HG03354 (cell line): Measurements from ENCODE around the gene C10orf67.
A peak's percentile ranks its signal among the peaks of the same experiment; 100 is the strongest.

Experiments
- ATAC-seq: cut with Tn5 transposase; IDR thresholded peaks from one replicate; pipeline ENCODE4 v1.9.1; 2021; ENCODE audit warnings: mild to moderate bottlenecking; ENCODE audit not compliant: unreplicated experiment, poor library complexity, severe bottlenecking

Gene C10orf67

DNA sequence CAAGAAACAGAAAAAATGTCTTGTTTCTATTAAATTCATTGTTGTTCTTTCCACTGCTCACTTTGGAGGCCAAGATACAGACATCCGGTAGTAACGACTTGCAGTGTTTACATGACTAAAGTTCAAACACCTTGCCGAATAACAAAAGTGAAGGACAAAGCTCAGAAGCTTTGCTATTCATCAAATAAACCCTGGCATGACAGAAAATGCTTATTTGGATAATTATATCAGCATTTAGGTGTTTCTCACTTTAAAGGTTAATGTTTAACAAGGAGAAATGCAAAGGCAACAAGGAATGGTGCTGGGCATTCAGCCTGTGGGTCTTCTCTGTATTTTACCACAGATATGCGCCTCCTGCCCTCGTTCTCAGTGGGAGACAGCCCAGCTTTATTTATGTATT, 157.9 kb downstream of the C10orf67 start:
- ATAC-seq = no peak

DNA sequence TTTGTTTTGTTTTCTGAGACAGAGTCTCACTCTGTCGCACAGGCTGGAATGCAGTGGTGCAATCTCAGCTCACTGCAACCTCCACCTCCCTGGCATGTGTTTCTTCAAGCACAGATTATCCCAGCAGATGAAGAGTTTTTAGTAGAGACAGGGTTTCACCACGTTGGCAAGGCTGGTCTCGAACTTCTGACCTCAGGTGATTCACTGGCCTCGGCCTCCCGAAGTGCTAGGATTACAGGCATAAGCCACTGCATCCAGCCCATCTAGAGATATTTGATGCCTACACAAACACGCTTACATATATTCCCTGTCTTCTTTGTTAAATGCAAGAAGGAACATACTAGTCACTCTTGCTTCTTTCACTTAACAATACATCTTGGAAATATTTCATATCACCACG, 158.4 kb downstream of the C10orf67 start:
- no peak for ATAC-seq

DNA sequence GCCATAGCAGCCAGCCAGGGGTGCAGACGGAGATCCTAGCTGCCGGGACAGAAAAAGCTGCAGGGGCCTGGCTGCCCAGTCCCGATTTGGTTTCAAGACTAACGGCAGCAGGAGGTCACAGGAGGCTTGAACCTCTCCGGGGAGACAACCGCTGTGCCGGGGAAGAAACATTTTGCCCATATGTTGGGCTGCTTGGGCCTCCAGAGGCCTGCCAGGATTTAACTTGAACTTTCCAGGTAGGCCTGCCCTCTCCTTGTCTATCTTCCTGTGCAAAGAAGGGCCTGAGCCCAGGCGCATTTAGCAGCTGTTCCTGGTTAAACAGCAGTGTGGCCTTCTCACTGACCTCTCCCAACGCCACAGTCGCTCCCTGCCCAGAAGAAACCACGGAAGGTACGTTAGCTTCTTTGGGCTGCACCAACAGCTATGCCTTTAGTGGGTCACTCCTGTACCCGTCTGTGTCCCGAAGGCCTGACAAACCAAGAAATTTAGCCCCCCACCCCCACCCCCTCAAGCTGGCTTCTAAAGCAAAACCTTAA, 169.6 kb downstream of the C10orf67 start:
- no peak for ATAC-seq

DNA sequence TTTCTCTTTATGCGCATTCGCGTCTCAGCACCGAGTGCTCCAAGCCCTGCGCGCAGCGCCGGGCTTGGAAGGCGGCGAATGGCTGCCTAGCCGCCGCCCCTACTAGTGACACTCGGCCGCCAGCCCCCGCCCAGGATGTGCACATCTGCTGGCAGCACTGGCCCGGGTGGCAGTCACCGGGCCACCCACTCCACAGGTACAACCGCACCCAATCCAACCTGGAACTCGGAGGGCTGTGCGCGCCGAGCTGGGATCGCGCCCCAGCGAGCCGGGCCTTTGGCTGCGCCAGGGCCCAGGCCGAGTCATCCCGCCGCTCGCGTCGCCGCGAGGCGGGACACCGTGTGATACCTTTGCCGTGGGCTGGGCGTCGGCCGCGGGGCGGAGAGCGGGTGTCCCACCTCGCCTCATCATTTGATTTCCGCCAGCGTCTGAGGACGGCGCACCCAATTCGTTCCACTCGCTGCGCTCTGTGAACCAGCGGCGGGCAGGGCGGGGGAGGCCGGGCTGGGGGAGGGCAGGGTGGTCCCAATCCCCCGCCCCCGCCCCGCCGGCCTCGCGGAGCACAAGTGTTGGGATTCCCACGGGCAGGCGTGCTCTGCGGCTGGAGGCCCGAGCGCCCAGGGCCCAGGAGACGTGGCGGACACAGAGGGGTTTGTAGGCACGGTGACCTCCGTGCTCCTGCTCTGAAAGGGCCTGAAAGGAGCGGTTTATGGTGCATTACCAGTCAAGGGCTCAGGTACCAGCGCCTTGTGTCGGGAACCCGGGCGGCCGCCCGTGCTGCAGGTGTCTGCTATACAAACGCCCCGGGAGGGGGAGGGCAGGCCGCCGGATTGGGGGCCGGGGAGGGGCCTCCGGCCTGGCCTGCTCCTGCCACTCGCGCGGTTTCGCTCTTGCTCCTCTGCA, 170.3 kb downstream of the C10orf67 start:
- no peak for ATAC-seq

DNA sequence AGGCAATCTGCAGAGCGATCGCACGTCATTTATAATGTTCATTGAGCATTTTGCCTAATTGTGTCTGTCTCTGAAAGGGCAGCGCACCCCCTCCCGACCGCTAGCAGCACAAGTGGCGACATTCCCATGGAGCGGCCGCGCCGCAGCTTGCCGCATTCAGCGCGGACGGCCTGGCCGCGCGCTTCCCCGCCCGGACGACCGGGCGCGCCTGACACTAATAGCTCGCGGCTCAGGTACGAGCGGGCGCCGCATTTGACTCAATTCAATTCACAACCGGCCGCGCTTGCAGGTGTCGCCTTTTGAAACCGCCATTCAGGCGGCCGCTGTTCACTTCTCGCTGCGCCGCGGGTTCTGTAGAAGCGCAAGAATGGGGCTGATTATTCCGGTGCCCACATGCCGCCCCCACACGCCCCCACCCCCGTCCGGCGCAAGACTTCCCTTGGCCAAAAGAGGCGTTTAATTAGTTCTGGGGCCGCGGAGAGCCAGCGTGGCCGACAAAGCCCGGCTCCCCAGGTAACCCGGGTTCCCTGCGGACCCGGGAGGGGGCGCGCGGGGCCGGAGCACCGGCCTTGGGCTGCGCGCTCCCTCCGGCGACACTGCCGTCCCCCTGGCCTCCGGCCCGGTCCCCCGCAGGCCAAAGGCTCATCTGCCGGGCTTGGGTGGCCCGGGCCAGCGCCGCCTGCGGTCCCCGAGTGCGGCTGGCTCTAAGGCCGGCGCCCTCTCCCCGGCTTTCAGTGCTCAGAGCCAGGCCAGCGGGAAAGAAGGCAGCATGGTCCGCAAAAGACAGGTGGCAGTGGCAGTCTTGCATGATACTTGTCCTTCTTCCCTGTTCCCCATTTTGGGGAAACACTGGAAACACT, 171.2 kb downstream of the C10orf67 start:
- ATAC-seq = no peak

DNA sequence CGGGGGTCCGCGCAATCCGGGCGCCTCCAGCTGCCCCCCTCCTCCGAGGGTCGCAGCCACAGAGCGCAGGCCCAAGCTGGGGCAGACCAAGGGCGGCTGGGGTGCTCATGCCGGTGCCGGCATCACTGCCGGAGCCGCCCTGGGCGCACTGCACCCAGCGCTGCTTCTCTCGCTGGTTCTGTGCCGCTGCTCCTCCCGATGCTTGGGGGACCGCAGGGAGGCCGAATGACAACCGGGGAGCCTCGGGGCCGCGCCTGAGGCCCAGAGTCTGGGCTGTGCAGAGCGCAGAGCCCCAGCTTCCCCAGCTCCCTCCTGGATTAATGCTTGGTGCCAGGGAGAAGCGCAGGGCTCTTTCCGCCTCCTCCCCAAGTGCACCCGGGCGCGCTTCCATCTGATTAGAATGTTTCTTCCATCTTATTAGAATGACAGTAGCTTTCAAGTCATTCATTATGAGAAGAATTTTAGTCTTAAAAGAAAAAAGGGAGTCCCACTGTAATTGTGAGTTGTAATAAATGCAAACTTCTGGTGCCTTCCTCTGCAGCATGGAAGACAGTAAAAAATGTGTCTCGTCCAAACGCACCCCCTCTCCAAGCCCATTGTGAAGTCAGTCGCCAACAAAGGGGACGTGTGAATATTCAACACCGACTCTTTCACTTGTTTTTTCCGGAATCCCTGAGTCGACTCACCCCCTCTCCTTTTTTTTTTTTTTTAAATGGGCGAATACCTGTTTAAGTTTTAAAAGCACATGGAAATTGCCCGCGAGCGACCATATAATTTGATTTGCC, 172.0 kb downstream of the C10orf67 start:
- ATAC-seq = no peak

DNA sequence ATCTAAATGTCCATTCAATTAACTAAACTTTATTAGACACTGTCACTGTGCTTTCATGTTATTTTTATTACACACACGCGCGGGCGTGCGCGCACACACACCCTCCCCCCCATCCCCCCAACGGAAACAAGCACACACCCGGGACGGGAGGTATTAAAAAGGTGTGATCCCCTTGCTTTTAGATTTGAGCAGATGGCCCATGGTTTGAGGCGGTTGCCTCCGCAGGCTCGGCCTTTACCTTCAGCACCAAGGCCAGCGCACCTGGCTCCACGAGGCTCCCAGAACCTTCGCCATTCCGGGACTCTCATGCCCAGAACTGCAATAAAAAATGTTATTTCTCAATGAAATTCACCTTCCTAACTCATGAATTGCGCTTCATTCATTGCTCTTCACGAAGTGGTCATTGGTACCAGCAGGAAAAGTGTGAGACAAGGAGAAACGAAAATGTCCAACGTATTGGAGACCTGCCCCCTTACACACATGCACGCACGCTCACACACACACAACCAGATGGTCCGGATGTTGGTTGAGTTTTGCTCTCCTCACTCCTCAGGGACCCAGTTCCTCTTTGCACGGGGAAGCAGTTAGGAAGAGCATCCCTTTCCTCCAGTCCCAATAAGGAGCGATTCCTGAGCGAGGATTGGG, 173.2 kb downstream of the C10orf67 start:
- ATAC-seq = no peak

GRCh38 chr10:23158370-23158769, 186.2 kb downstream of the C10orf67 start:
- ATAC-seq = peak; percentile 78

DNA sequence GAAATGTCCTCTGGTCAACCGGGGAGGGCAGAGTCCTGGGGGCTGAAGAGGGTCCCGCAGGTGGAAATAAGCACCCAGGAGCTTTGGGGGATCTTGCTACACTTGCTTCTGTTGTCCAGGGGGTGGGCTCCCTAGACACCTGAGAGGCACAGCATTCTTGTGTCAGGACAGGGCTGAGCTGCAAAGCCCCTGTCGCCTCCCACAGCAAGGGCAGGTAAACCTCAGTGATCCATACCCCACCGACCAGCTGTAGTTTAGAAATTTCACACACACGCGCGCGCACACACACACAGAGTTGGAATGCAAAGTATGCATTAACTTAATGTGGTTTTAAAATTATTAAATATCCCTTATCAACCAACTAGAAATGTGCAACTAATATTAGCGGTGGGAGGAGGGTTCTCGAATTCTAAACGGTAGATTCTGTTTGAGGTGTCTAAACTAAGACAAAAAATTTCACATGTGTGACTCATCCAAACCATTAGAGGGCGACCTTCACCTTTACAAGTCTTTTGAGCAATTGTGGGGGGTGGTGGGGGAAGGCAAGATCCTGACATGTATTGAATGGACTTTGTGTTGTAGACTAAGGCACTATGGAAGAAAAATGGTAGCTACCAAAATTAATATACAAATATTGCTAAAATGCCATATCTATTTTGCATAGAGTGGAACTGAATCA, 186.8 kb downstream of the C10orf67 start:
- peak; percentile 69 for ATAC-seq

DNA sequence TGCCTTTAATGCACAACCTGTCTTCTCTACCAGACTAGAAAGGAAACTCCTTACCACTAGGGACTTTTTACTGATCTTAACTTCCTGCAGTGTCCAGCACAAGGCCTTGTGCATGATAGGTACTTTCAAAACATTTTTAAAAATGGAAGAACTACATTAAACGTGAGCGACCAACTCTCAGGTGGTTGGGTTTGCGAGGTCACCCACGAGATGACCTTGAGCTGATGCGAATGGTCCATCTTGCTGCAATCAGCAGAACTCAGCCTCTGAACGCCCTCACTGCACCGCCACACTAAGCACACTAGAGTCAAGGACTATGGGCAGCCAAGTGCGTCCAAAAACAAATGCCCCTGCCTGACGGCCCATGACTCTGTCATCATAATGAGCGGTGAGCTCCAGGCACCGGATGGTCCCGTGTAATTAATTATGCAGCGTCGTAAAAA, 187.3 kb downstream of the C10orf67 start:
- ATAC-seq = peak; percentile 52

DNA sequence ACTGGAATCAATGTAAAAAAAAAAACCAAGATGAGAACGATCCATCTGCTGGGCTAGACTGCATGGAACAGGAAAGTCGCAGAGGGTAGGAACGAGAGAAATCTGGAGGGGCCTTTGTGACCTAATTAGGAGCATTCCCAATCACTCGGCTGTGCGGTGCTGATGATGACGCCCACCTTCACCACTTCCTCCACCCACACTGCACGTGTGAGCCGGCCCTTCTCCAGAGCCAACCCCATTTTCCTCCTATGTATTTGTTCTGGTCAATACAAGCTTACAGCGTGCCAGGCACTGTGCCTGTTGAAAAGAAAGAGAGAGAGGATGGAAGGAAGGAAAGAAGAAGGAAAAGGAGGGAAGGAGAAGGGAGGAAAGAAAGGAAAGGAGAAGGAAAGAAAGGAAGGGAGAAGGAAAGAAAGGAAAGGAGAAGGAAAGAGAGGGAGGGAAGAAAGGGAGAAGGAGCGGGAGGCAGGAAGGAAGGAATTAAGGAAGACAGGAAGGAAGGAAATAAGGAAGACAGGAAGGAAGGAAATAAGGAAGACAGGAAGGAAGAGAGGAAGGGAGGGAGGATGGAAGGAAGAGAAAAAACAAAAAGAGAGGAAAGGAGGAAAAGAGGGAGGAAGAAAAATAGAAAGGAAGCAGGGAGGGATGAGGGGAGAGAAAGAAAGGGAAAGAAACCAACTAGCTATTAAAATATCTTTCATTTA, 188.0 kb downstream of the C10orf67 start:
- ATAC-seq = no peak

- no peak for ATAC-seq
Measured at GRCh38 chr10:23155169-23155568, 189.4 kb downstream of the C10orf67 start.
